ENCODE results near the gene RAB27A.

- TF ChIP-seq USF1 (IDR thresholded peaks at IDR 0.05) (no peak), YY1 (IDR thresholded peaks at IDR 0.05; ENCODE audit: low read depth) (no peak), CREB1 (IDR thresholded peaks at IDR 0.05; ENCODE audit: low read depth) (no peak), RAD21 (IDR thresholded peaks at IDR 0.05; ENCODE audit: low read depth) (no peak), REST (IDR thresholded peaks at IDR 0.05; ENCODE audit: low read depth) (no peak), MAX (IDR thresholded peaks at IDR 0.05) (no peak), TAF1 (IDR thresholded peaks at IDR 0.05; ENCODE audit: low read depth) (no peak), EP300 (IDR thresholded peaks at IDR 0.05; ENCODE audit: borderline replicate concordance) (no peak), ZBTB7A (IDR thresholded peaks at IDR 0.05; ENCODE audit: low read depth) (no peak), EGR1 (IDR thresholded peaks at IDR 0.05) (no peak), TCF12 (IDR thresholded peaks at IDR 0.05; ENCODE audit: low read depth) (no peak), TEAD4 (IDR thresholded peaks at IDR 0.05) (no peak)
Observed at GRCh38 chr15:55334371-55334770, 44.8 kb upstream of the RAB27A start.
